HG03097 (cell line): ENCODE results near the gene ACTR3C.
"Not testable (repeated sequence)": the region's sequence is repeated elsewhere in the genome, so short reads cannot be mapped to it uniquely, and the experiment has no call there.

Source experiments
- ATAC-seq: cut with Tn5 transposase; IDR thresholded peaks from one replicate; pipeline ENCODE4 v1.9.1; 2021; ENCODE audit not compliant: unreplicated experiment, low FRiP score

The ACTR3C gene

GRCh38 chr7:150285849-150286754, 37.2 kb downstream of the ACTR3C start:
- not testable (repeated sequence) for ATAC-seq

GRCh38 chr7:150283608-150284007, 39.7 kb downstream of the ACTR3C start:
- not testable (repeated sequence) for ATAC-seq

GRCh38 chr7:150283111-150283510, 40.2 kb downstream of the ACTR3C start:
- ATAC-seq = not testable (repeated sequence)

GRCh38 chr7:150281681-150282403, 41.5 kb downstream of the ACTR3C start:
- ATAC-seq = not testable (repeated sequence)

GRCh38 chr7:150278383-150278782, 45.0 kb downstream of the ACTR3C start:
- ATAC-seq = not testable (repeated sequence)

GRCh38 chr7:150276132-150276695, 47.1 kb downstream of the ACTR3C start:
- not testable (repeated sequence) for ATAC-seq

- not testable (repeated sequence) for ATAC-seq
Measured at GRCh38 chr7:150271898-150272297, 51.4 kb downstream of the ACTR3C start.

- not testable (repeated sequence) for ATAC-seq
Measured at GRCh38 chr7:150270101-150270824, 53.1 kb downstream of the ACTR3C start.

GRCh38 chr7:150268798-150269197, 54.5 kb downstream of the ACTR3C start:
- ATAC-seq = not testable (repeated sequence)

- not testable (repeated sequence) for ATAC-seq
Measured at GRCh38 chr7:150268287-150268686, 55.1 kb downstream of the ACTR3C start.

- ATAC-seq = not testable (repeated sequence)
Measured at GRCh38 chr7:150266953-150267665, 56.2 kb downstream of the ACTR3C start.

GRCh38 chr7:150262656-150263055, 60.7 kb downstream of the ACTR3C start:
- not testable (repeated sequence) for ATAC-seq

GRCh38 chr7:150247745-150248144, 75.6 kb downstream of the ACTR3C start:
- ATAC-seq = not testable (repeated sequence)

GRCh38 chr7:150245208-150245607, 78.1 kb downstream of the ACTR3C start:
- not testable (repeated sequence) for ATAC-seq

- ATAC-seq = not testable (repeated sequence)
Measured at GRCh38 chr7:150242935-150243334, 80.4 kb downstream of the ACTR3C start.

GRCh38 chr7:150225444-150225843, 97.9 kb downstream of the ACTR3C start:
- ATAC-seq = not testable (repeated sequence)

GRCh38 chr7:150222083-150222972, 101.0 kb downstream of the ACTR3C start:
- ATAC-seq = not testable (repeated sequence)

GRCh38 chr7:150220673-150221181, 102.6 kb downstream of the ACTR3C start:
- not testable (repeated sequence) for ATAC-seq
